HEK293T (cell line): Measurements from ENCODE around the gene ALKBH3.

ENCODE experiments used
- CTCF ChIA-PET: fragments of 350-600 bp; formaldehyde crosslinking; extraction: SDS; loops from one replicate; lab custom pipeline; 2021; ENCODE audit warnings: antibody characterized with exemption, inconsistent platforms; lab: Yijun Ruan, JAX
- POLR2A ChIA-PET: fragments of 350-600 bp; formaldehyde crosslinking; extraction: SDS; loops from one replicate; lab custom pipeline; 2020; ENCODE audit warnings: antibody characterized with exemption, inconsistent platforms; lab: Yijun Ruan, JAX
- DNase-seq: peaks from one replicate; pipeline ENCODE4 v3.0.0; 2012; ENCODE audit warnings: mixed read lengths; ENCODE audit errors: extremely low spot score
- ARNT ChIP-seq: fragments of 450-650 bp; IDR thresholded peaks from 2 replicates; pipeline ENCODE4 v1.6.1; 2017; ENCODE audit warnings: mild to moderate bottlenecking
- BHLHE40 ChIP-seq: fragments of 450-650 bp; IDR thresholded peaks from 2 replicates; pipeline ENCODE4 v1.6.1; 2016; ENCODE audit warnings: mild to moderate bottlenecking, moderate library complexity, borderline replicate concordance
- CTBP1 ChIP-seq: fragments of 450-650 bp; IDR thresholded peaks from 2 replicates; pipeline ENCODE4 v1.6.1; 2016; ENCODE audit warnings: borderline replicate concordance
- ELF4 ChIP-seq: fragments of 450-650 bp; IDR thresholded peaks from 2 replicates; pipeline ENCODE4 v1.6.1; 2017; ENCODE audit warnings: antibody characterized with exemption
- FOXA1 ChIP-seq: fragments of 450-650 bp; IDR thresholded peaks from 2 replicates; pipeline ENCODE4 v1.6.1; 2016; ENCODE audit warnings: mild to moderate bottlenecking
- FOXK2 ChIP-seq: fragments of 450-650 bp; IDR thresholded peaks from 2 replicates; pipeline ENCODE4 v1.6.1; 2016; ENCODE audit warnings: mild to moderate bottlenecking
- FOXM1 ChIP-seq: fragments of 450-650 bp; IDR thresholded peaks from 2 replicates; pipeline ENCODE4 v1.6.1; 2017; ENCODE audit warnings: mild to moderate bottlenecking, borderline replicate concordance
- HDGF ChIP-seq: fragments of 450-650 bp; IDR thresholded peaks from 2 replicates; pipeline ENCODE4 v1.6.1; 2017; ENCODE audit warnings: antibody characterized with exemption, borderline replicate concordance
- L3MBTL2 ChIP-seq: fragments of 450-650 bp; conservative IDR thresholded peaks from 2 replicates; pipeline ENCODE4 v1.6.1; 2016; ENCODE audit warnings: mild to moderate bottlenecking
- LEF1 ChIP-seq: fragments of 450-650 bp; IDR thresholded peaks from 2 replicates; pipeline ENCODE4 v1.6.1; 2017; ENCODE audit warnings: mild to moderate bottlenecking, borderline replicate concordance
- NFRKB ChIP-seq: fragments of 450-650 bp; IDR thresholded peaks from 2 replicates; pipeline ENCODE4 v1.6.1; 2016; ENCODE audit warnings: mild to moderate bottlenecking, moderate library complexity
- PKNOX1 ChIP-seq: fragments of 450-650 bp; IDR thresholded peaks from 2 replicates; pipeline ENCODE4 v1.6.1; 2016
- SP1 ChIP-seq: fragments of 450-650 bp; IDR thresholded peaks from 2 replicates; pipeline ENCODE4 v1.6.1; 2017
- SUZ12 ChIP-seq: fragments of 450-650 bp; IDR thresholded peaks from 2 replicates; pipeline ENCODE4 v1.6.1; 2016; ENCODE audit warnings: mild to moderate bottlenecking
- TARDBP ChIP-seq: fragments of 450-650 bp; IDR thresholded peaks from 2 replicates; pipeline ENCODE4 v1.6.1; 2016
- ZNF384 ChIP-seq: fragments of 450-650 bp; IDR thresholded peaks from 2 replicates; pipeline ENCODE4 v1.6.1; 2016

Gene ALKBH3

GRCh38 chr11:43937434-43938411 is 57.1 kb downstream of the ALKBH3 start:
- ChIA-PET CTCF (interaction anchor here (0.6 to 1.5 kb wide), 2 partner anchors 13 to 48 kb away, joined by 3 to 6 read pairs; no protein-coding TSS in a partner anchor), POLR2A (interaction anchor here (1.0 kb wide), 1 partner anchor 129 kb away, joined by 3 read pairs; the partner anchor contains the start of gene ACCS)
- DNase-seq = no peak
- TF ChIP-seq L3MBTL2 (no peak), SP1 (no peak), CTBP1 (no peak), FOXK2 (no peak), PKNOX1 (no peak), FOXM1 (no peak), FOXA1 (no peak), SUZ12 (no peak), BHLHE40 (no peak), ELF4 (no peak), HDGF (no peak), ARNT (no peak), LEF1 (no peak)

DNA sequence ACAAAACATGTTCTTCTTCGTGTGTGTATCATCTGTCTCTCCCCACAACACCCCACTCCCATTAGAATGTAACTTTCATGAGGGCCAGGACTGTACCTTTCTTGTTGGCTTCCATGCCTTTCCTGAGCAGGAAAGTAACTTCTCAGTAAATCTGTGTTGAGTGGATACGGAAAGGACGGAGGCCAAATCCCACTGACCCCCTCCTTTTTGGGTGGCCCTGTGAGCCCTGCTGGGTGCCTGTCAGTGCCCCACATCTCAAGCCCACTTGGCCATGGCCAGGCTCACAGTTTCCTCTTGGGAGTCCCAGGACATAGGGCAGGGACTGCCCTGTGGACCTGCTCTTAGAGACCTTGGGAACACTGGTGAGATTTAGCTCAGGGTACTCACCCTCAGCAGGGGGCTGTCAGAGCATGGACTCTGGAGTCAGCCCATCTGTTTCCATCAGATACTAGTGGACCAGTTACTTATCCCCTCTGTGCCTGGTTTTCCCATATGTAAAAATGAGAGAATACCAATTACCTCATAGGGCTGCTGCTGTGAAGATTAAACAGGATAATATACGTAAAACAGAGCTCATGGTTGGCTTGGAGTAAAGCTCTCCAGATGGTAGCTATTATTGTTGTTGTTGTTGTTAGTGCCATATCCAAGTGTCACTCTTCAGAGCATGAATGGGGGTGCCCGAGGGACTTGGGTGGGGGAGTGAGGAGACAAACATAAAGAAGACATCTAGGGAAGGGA is 60.8 kb downstream of the ALKBH3 start:
- ChIA-PET CTCF (interaction anchor here (0.7 to 2.1 kb wide), 4 partner anchors 13 to 52 kb away, joined by 3 to 9 read pairs (median 5); no protein-coding TSS in a partner anchor), POLR2A (interaction anchor here (1.0 to 3.3 kb wide), 8 partner anchors 8 to 117 kb away, joined by 3 to 30 read pairs (median 5); partner anchors contain the start of gene ALKBH3)
- TF ChIP-seq HDGF (no peak), NFRKB (no peak), SP1 (no peak), ARNT (no peak), L3MBTL2 (no peak), PKNOX1 (no peak), SUZ12 (no peak), TARDBP (no peak), FOXA1 (no peak), ZNF384 (no peak), LEF1 (no peak), CTBP1 (no peak)
- DNase-seq = no peak

- peak; percentile 45 for DNase-seq
- POLR2A ChIA-PET = interaction anchor here (0.6 to 3.3 kb wide), 8 partner anchors 10 to 62 kb away, joined by 3 to 30 read pairs (median 5); partner anchors contain the start of gene ALKBH3
- CTCF ChIA-PET = interaction anchor here (1.0 to 2.1 kb wide), 3 partner anchors 14 to 53 kb away, joined by 3 to 9 read pairs (median 3); no protein-coding TSS in a partner anchor
- TF ChIP-seq LEF1 (no peak), TARDBP (no peak), SUZ12 (no peak), FOXK2 (no peak), SP1 (no peak), CTBP1 (no peak), BHLHE40 (no peak), ZNF384 (no peak), ELF4 (no peak)
Measured at GRCh38 chr11:43942662-43943371, 62.2 kb downstream of the ALKBH3 start.

DNA sequence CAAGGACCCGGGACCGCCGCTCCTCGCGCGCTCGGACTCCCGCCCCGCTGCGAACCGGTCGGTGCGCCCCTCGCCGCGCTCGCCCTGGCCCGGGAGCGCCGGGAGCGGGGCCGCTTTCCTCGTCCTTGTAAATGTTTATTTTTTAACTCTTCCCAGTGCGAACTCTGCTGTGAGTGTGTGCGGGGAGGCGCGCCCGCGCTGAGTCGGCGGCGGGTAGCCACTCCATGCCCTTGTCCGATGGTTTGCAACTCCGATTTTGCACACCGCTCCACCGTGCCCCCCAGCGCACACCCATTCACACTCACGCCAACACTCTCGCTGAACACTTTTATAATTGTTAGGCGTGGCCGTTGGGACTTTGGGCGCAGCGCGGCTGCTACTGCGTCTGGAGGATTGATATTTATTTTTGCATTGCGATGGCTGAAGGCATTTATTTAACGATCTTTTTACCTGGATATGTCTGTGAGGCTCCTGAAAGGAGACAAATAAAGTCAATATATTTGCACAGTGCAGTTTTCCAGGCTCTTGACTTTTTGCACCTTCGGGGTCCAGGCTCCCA is 62.8 kb downstream of the ALKBH3 start:
- CTCF ChIA-PET = interaction anchor here (2.1 kb wide), 1 partner anchor 54 kb away, joined by 9 read pairs; no protein-coding TSS in a partner anchor
- POLR2A ChIA-PET = interaction anchor here (1.0 to 3.3 kb wide), 4 partner anchors 10 to 24 kb away, joined by 3 to 30 read pairs (median 13); no protein-coding TSS in a partner anchor
- peak; percentile 28 for DNase-seq
- TF ChIP-seq LEF1 (no peak), PKNOX1 (no peak), CTBP1 (no peak), BHLHE40 (no peak), SUZ12 (no peak), TARDBP (no peak), NFRKB (no peak), ZNF384 (no peak), SP1 (no peak), FOXK2 (no peak), ARNT (no peak), L3MBTL2 (no peak), FOXA1 (no peak), ELF4 (no peak), FOXM1 (no peak), HDGF (no peak)
